ENCODE data around the gene TCF21. TPM values are rescaled to one million over a fixed set of nuclear protein-coding genes. Genes with fewer than 3 reads are reported as not detected.

Gene TCF21
- total RNA-seq, 1 donor from 2014 or later: 56.2 TPM

- no peaks in the 10 kb centered on the region for H3K36me3 ChIP-seq
- H3K9me3 ChIP-seq: no peaks in the 10 kb centered on the region
- no peak for DNase-seq
- no peak for TF ChIP-seq CTCF (IDR thresholded peaks at IDR 0.05)
- peaks cover 72% of the 10 kb centered on the region for H3K27me3 ChIP-seq
- H3K4me1 ChIP-seq: peaks cover 6% of the 10 kb centered on the region
- H3K4me3 ChIP-seq: peak overlapping the region; percentile 56
- no peak for ATAC-seq
- intact Hi-C loops (cut with DNase I): no loop called here
- peak overlapping the region; percentile 85 for H3K27ac ChIP-seq
These were observed 1.8 kb downstream of the TCF21 start for GRCh38 chr6:133890711-133891148.

- peak; percentile 38 for ATAC-seq
- DNase-seq: peak; percentile 66
- intact Hi-C loops (cut with DNase I): no loop called here
- Histone ChIP-seq H3K27me3 (peaks cover 78% of the 10 kb centered on the region), H3K4me1 (peaks cover 6% of the 10 kb centered on the region), H3K4me3 (peak overlapping the region; percentile 56), H3K36me3 (no peaks in the 10 kb centered on the region), H3K9me3 (no peaks in the 10 kb centered on the region), H3K27ac (peak overlapping the region; percentile 85)
- no peak for TF ChIP-seq CTCF (IDR thresholded peaks at IDR 0.05)
These were observed 2.4 kb downstream of the TCF21 start for GRCh38 chr6:133891149-133891926.

- Histone ChIP-seq H3K4me3 (peak overlapping the region; percentile 56), H3K27me3 (peaks cover 86% of the 10 kb centered on the region), H3K4me1 (peaks cover 6% of the 10 kb centered on the region), H3K9me3 (no peaks in the 10 kb centered on the region), H3K36me3 (no peaks in the 10 kb centered on the region), H3K27ac (peak overlapping the region; percentile 85)
- DNase-seq (no peak), ATAC-seq (no peak)
- no peak for TF ChIP-seq CTCF (IDR thresholded peaks at IDR 0.05)
- intact Hi-C loops (cut with DNase I): no loop called here
These were observed 3.3 kb downstream of the TCF21 start for GRCh38 chr6:133891927-133892812.

GRCh38 chr6:133892813-133893691, 4.1 kb downstream of the TCF21 start:
- TF ChIP-seq CTCF (IDR thresholded peaks at IDR 0.05): no peak
- H3K36me3 ChIP-seq: no peaks in the 10 kb centered on the region
- ATAC-seq (no peak), DNase-seq (no peak)
- H3K9me3 ChIP-seq: no peaks in the 10 kb centered on the region
- peak overlapping the region; percentile 85 for H3K27ac ChIP-seq
- H3K27me3 ChIP-seq: peaks cover 89% of the 10 kb centered on the region
- peaks cover 6% of the 10 kb centered on the region for H3K4me1 ChIP-seq
- H3K4me3 ChIP-seq: peak overlapping the region; percentile 56
- intact Hi-C loops (cut with DNase I): no loop called here

GRCh38 chr6:133893946-133894345, 5.0 kb downstream of the TCF21 start:
- Histone ChIP-seq H3K9me3 (no peaks in the 10 kb centered on the region), H3K4me3 (peak overlapping the region; percentile 56), H3K36me3 (no peaks in the 10 kb centered on the region), H3K27me3 (peaks cover 90% of the 10 kb centered on the region), H3K27ac (peak overlapping the region; percentile 85), H3K4me1 (peaks cover 6% of the 10 kb centered on the region)
- intact Hi-C loops (cut with DNase I): no loop called here
- no peak for TF ChIP-seq CTCF (IDR thresholded peaks at IDR 0.05)
- DNase-seq (no peak), ATAC-seq (no peak)

All from upper lobe of right lung (tissue), 1 donor.